GM23338 (cell line): ENCODE measurements around the gene ARMC5. TPM values are rescaled to one million over a fixed set of nuclear protein-coding genes. Genes with fewer than 3 reads are reported as not detected.

Source experiments
- ATAC-seq: fragments of 200-7000 bp; cut with Tn5 transposase; 3 replicates; pipeline ENCODE4 v1.9.1; 2020
- DNase-seq: peaks from one replicate; pipeline ENCODE4 v3.0.0-alpha.2; 2015; ENCODE audit warnings: low spot score
- H2AFZ ChIP-seq: fragments of 200-600 bp; sonication (generic); 2 replicates; pipeline ENCODE4 v1.8.0; 2016; ENCODE audit warnings: antibody characterized with exemption, mild to moderate bottlenecking, moderate library complexity
- H3F3A ChIP-seq: fragments of 200-600 bp; sonication (generic); replicated peaks from 2 replicates; pipeline ENCODE4 v1.8.0; 2017; ENCODE audit warnings: antibody characterized with exemption, mixed run types, low read depth
- H3K27ac ChIP-seq: fragments of 200-600 bp; sonication (generic); 2 replicates; pipeline ENCODE4 v1.6.1; 2016; ENCODE audit warnings: low read depth
- H3K27me3 ChIP-seq: fragments of 200-600 bp; sonication (generic); 2 replicates; pipeline ENCODE4 v1.8.0; 2016; ENCODE audit warnings: mild to moderate bottlenecking, mixed run types, moderate library complexity; ENCODE audit not compliant: insufficient read depth
- H3K36me3 ChIP-seq: fragments of 200-600 bp; sonication (generic); 2 replicates; pipeline ENCODE4 v1.8.0; 2016; ENCODE audit warnings: mild to moderate bottlenecking; ENCODE audit not compliant: insufficient read depth
- H3K4me1 ChIP-seq: fragments of 200-600 bp; sonication (generic); 2 replicates; pipeline ENCODE4 v1.8.0; 2016; ENCODE audit warnings: mild to moderate bottlenecking, moderate library complexity; ENCODE audit not compliant: insufficient read depth
- H3K4me2 ChIP-seq: fragments of 200-600 bp; sonication (generic); 2 replicates; pipeline ENCODE4 v1.7.1; 2017; ENCODE audit warnings: mixed run types
- H3K4me3 ChIP-seq: fragments of 200-600 bp; sonication (generic); 2 replicates; pipeline ENCODE4 v1.6.1; 2016; ENCODE audit warnings: mixed run types
- H3K79me2 ChIP-seq: fragments of 200-600 bp; sonication (generic); replicated peaks from 2 replicates; pipeline ENCODE4 v1.8.0; 2017; ENCODE audit warnings: mild to moderate bottlenecking; ENCODE audit not compliant: insufficient read depth
- H3K9me2 ChIP-seq: fragments of 200-600 bp; sonication (generic); 2 replicates; pipeline ENCODE4 v1.8.0; 2017; ENCODE audit not compliant: insufficient read depth
- H4K20me1 ChIP-seq: fragments of 200-600 bp; sonication (generic); replicated peaks from 2 replicates; pipeline ENCODE4 v1.8.0; 2017; ENCODE audit warnings: mild to moderate bottlenecking; ENCODE audit not compliant: insufficient read depth
- H3K27ac Mint-ChIP-seq: 2 replicates; pipeline ENCODE4 v1.8.0; 2020; ENCODE audit warnings: inconsistent platforms, mild to moderate bottlenecking, moderate library complexity, mixed read lengths
- H3K27me3 Mint-ChIP-seq: 3 replicates; pipeline ENCODE4 v1.8.0; 2022; ENCODE audit warnings: low read depth, mild to moderate bottlenecking, moderate library complexity, mixed read lengths, inconsistent platforms; ENCODE audit not compliant: insufficient read depth, poor library complexity
- H3K36me3 Mint-ChIP-seq: 3 replicates; pipeline ENCODE4 v1.8.0; 2021; ENCODE audit warnings: low read depth, mild to moderate bottlenecking, inconsistent platforms, moderate library complexity, mixed read lengths
- H3K4me1 Mint-ChIP-seq: 3 replicates; pipeline ENCODE4 v1.8.0; 2020; ENCODE audit warnings: mild to moderate bottlenecking, inconsistent platforms, mixed read lengths
- H3K4me3 Mint-ChIP-seq: 3 replicates; pipeline ENCODE4 v1.8.0; 2021; ENCODE audit warnings: moderate library complexity, mild to moderate bottlenecking, inconsistent platforms, mixed read lengths
- H3K9me3 Mint-ChIP-seq: 3 replicates; pipeline ENCODE4 v1.8.0; 2020; ENCODE audit warnings: moderate library complexity, mild to moderate bottlenecking, inconsistent platforms, mixed read lengths
- CREB1 ChIP-seq: fragments of 250-450 bp; sonication (Bioruptor Pico); IDR thresholded peaks from 2 replicates; pipeline ENCODE4 v1.5.0; 2020; ENCODE audit warnings: low read depth, mild to moderate bottlenecking, moderate library complexity
- EZH2 ChIP-seq: fragments of 200-600 bp; sonication (generic); IDR thresholded peaks from one replicate; pipeline ENCODE4 v1.8.0; 2017; ENCODE audit warnings: antibody characterized with exemption, mild to moderate bottlenecking, low read depth; ENCODE audit not compliant: unreplicated experiment
- EZH2phosphoT487 ChIP-seq: fragments of 200-600 bp; sonication (generic); IDR thresholded peaks from one replicate; pipeline ENCODE4 v1.8.1; 2018; ENCODE audit warnings: antibody characterized with exemption; ENCODE audit not compliant: unreplicated experiment
- JUNB ChIP-seq: IDR thresholded peaks from one replicate; pipeline ENCODE4 v1.6.1; 2016; ENCODE audit warnings: antibody characterized with exemption; ENCODE audit not compliant: unreplicated experiment
- NANOG ChIP-seq: IDR thresholded peaks from 2 replicates; pipeline ENCODE4 v1.6.1; 2016; ENCODE audit warnings: antibody characterized with exemption, borderline replicate concordance
- POLR2AphosphoS5 ChIP-seq: IDR thresholded peaks from 2 replicates; pipeline ENCODE4 v1.6.1; 2016; ENCODE audit warnings: antibody characterized with exemption, low read depth
- ZNF114 ChIP-seq: fragments of 250-450 bp; sonication (Bioruptor Pico); IDR thresholded peaks from 2 replicates; pipeline ENCODE4 v1.5.0; 2020; ENCODE audit warnings: mild to moderate bottlenecking, moderate library complexity
- ZNF331 ChIP-seq: fragments of 250-450 bp; sonication (Bioruptor Pico); IDR thresholded peaks from 2 replicates; pipeline ENCODE4 v1.5.0; 2020; ENCODE audit warnings: low read depth, mild to moderate bottlenecking, moderate library complexity
- polyA plus RNA-seq: library from polyadenylated mRNA; unstranded; fragments of >200 nt; fragmentation: Nextera tagmentation; extraction: Ambion mirVana; gene quantifications from 2 replicates; pipeline ENCODE4 v1.2.1, GENCODE V29; 2016
- total RNA-seq: library from RNA; depleted of rRNA; stranded (reverse); fragments of >200 nt; shearing (Covaris generic); gene quantifications from 2 replicates; pipeline ENCODE4 v1.2.3, GENCODE V29; 2014
- TF ChIP-seq, protein P1 (sequence below): fragments of 250-450 bp; sonication (Bioruptor Pico); IDR thresholded peaks from 2 replicates; pipeline ENCODE4 v1.5.0; 2020; ENCODE audit warnings: mild to moderate bottlenecking, moderate library complexity
- TF ChIP-seq, protein P2 (sequence below): IDR thresholded peaks from 2 replicates; pipeline ENCODE4 v1.6.1; 2016; ENCODE audit warnings: antibody characterized with exemption
- TF ChIP-seq, protein P3 (sequence below), 2 experiments: fragments of 200-600 bp in 1 of 2; sonication (generic) in 1 of 2; conservative IDR thresholded peaks; 2 replicates each; pipeline versions ENCODE4 v1.5.1 to v1.6.1; 2016 to 2017; ENCODE audit warnings: antibody characterized with exemption in 2 of 2, low read depth in 2 of 2, mild to moderate bottlenecking in 2 of 2, moderate library complexity in 1 of 2
- TF ChIP-seq, protein P4 (sequence below): IDR thresholded peaks from one replicate; pipeline ENCODE4 v1.6.1; 2018; ENCODE audit warnings: antibody characterized with exemption; ENCODE audit not compliant: unreplicated experiment

The ARMC5 gene
- total and polyA plus RNA-seq, 2 experiments from 2014 or later: 5.9 to 11.3 TPM

DNA sequence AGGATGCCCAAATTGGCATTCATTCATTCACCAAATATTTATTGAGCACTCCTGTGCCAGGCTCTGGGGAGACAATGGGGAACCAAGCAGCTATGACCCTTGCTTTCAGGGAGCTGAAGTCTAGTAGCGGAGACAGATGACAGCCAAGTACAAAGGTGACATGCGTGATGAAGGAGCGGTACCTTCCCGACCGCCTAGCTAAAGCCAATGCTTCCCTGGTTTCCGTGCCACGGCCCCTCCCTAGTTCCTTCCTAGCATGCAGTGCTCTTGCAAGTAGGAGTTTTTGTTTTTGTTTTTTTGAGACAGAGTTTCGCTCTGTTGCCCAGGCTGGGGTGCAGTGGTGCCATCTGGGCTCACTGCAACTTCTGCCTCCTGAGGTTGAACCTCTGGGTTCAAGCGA is 20.4 kb downstream of the ARMC5 start:
- Histone ChIP-seq H2AFZ (no peak overlapping the region), H3F3A (peaks cover 8% of the 10 kb centered on the region; the same call in 1 of the 2 replicates), H3K9me2 (no peaks in the 10 kb centered on the region), H3K27me3 (peaks cover 64% of the 10 kb centered on the region), H3K36me3 (no peaks in the 10 kb centered on the region), H4K20me1 (no peaks in the 10 kb centered on the region), H3K27ac (no peak overlapping the region), H3K4me3 (no peak overlapping the region), H3K4me2 (no peak overlapping the region), H3K79me2 (no peaks in the 10 kb centered on the region), H3K4me1 (no peaks in the 10 kb centered on the region; the same call in 1 of the 2 replicates)
- DNase-seq (no peak), ATAC-seq (no peak)
- Mint-ChIP-seq H3K9me3 (no peaks in the 10 kb centered on the region; the same call in 2 of the 3 replicates), H3K27me3 (peaks cover 52% of the 10 kb centered on the region), H3K36me3 (no peaks in the 10 kb centered on the region), H3K4me1 (peaks cover 16% of the 10 kb centered on the region; the same call in 2 of the 3 replicates), H3K27ac (no peak overlapping the region), H3K4me3 (no peak overlapping the region)
- TF ChIP-seq, protein P1, sequence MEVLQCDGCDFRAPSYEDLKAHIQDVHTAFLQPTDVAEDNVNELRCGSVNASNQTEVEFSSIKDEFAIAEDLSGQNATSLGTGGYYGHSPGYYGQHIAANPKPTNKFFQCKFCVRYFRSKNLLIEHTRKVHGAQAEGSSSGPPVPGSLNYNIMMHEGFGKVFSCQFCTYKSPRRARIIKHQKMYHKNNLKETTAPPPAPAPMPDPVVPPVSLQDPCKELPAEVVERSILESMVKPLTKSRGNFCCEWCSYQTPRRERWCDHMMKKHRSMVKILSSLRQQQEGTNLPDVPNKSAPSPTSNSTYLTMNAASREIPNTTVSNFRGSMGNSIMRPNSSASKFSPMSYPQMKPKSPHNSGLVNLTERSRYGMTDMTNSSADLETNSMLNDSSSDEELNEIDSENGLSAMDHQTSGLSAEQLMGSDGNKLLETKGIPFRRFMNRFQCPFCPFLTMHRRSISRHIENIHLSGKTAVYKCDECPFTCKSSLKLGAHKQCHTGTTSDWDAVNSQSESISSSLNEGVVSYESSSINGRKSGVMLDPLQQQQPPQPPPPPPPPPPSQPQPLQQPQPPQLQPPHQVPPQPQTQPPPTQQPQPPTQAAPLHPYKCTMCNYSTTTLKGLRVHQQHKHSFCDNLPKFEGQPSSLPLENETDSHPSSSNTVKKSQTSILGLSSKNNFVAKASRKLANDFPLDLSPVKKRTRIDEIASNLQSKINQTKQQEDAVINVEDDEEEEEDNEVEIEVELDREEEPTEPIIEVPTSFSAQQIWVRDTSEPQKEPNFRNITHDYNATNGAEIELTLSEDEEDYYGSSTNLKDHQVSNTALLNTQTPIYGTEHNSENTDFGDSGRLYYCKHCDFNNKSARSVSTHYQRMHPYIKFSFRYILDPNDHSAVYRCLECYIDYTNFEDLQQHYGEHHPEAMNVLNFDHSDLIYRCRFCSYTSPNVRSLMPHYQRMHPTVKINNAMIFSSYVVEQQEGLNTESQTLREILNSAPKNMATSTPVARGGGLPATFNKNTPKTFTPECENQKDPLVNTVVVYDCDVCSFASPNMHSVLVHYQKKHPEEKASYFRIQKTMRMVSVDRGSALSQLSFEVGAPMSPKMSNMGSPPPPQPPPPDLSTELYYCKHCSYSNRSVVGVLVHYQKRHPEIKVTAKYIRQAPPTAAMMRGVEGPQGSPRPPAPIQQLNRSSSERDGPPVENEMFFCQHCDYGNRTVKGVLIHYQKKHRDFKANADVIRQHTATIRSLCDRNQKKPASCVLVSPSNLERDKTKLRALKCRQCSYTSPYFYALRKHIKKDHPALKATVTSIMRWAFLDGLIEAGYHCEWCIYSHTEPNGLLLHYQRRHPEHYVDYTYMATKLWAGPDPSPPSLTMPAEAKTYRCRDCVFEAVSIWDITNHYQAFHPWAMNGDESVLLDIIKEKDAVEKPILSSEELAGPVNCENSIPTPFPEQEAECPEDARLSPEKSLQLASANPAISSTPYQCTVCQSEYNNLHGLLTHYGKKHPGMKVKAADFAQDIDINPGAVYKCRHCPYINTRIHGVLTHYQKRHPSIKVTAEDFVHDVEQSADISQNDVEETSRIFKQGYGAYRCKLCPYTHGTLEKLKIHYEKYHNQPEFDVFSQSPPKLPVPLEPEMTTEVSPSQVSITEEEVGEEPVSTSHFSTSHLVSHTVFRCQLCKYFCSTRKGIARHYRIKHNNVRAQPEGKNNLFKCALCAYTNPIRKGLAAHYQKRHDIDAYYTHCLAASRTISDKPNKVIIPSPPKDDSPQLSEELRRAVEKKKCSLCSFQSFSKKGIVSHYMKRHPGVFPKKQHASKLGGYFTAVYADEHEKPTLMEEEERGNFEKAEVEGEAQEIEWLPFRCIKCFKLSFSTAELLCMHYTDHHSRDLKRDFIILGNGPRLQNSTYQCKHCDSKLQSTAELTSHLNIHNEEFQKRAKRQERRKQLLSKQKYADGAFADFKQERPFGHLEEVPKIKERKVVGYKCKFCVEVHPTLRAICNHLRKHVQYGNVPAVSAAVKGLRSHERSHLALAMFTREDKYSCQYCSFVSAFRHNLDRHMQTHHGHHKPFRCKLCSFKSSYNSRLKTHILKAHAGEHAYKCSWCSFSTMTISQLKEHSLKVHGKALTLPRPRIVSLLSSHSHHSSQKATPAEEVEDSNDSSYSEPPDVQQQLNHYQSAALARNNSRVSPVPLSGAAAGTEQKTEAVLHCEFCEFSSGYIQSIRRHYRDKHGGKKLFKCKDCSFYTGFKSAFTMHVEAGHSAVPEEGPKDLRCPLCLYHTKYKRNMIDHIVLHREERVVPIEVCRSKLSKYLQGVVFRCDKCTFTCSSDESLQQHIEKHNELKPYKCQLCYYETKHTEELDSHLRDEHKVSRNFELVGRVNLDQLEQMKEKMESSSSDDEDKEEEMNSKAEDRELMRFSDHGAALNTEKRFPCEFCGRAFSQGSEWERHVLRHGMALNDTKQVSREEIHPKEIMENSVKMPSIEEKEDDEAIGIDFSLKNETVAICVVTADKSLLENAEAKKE (CRISPR knock-in tag): no peak
- TF ChIP-seq POLR2AphosphoS5 (no peak), JUNB (no peak), ZNF114 (CRISPR knock-in tag) (no peak), EZH2 (no peak), NANOG (no peak), CREB1 (CRISPR knock-in tag) (no peak), EZH2phosphoT487 (no peak), ZNF331 (CRISPR knock-in tag) (no peak)
- TF ChIP-seq, protein P2, sequence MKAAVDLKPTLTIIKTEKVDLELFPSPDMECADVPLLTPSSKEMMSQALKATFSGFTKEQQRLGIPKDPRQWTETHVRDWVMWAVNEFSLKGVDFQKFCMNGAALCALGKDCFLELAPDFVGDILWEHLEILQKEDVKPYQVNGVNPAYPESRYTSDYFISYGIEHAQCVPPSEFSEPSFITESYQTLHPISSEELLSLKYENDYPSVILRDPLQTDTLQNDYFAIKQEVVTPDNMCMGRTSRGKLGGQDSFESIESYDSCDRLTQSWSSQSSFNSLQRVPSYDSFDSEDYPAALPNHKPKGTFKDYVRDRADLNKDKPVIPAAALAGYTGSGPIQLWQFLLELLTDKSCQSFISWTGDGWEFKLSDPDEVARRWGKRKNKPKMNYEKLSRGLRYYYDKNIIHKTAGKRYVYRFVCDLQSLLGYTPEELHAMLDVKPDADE: no peak
- TF ChIP-seq, protein P3, sequence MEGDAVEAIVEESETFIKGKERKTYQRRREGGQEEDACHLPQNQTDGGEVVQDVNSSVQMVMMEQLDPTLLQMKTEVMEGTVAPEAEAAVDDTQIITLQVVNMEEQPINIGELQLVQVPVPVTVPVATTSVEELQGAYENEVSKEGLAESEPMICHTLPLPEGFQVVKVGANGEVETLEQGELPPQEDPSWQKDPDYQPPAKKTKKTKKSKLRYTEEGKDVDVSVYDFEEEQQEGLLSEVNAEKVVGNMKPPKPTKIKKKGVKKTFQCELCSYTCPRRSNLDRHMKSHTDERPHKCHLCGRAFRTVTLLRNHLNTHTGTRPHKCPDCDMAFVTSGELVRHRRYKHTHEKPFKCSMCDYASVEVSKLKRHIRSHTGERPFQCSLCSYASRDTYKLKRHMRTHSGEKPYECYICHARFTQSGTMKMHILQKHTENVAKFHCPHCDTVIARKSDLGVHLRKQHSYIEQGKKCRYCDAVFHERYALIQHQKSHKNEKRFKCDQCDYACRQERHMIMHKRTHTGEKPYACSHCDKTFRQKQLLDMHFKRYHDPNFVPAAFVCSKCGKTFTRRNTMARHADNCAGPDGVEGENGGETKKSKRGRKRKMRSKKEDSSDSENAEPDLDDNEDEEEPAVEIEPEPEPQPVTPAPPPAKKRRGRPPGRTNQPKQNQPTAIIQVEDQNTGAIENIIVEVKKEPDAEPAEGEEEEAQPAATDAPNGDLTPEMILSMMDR (conservative IDR thresholded peaks at IDR 0.05; ENCODE audit: low read depth in 2 of 2): no peak
- TF ChIP-seq, protein P4, sequence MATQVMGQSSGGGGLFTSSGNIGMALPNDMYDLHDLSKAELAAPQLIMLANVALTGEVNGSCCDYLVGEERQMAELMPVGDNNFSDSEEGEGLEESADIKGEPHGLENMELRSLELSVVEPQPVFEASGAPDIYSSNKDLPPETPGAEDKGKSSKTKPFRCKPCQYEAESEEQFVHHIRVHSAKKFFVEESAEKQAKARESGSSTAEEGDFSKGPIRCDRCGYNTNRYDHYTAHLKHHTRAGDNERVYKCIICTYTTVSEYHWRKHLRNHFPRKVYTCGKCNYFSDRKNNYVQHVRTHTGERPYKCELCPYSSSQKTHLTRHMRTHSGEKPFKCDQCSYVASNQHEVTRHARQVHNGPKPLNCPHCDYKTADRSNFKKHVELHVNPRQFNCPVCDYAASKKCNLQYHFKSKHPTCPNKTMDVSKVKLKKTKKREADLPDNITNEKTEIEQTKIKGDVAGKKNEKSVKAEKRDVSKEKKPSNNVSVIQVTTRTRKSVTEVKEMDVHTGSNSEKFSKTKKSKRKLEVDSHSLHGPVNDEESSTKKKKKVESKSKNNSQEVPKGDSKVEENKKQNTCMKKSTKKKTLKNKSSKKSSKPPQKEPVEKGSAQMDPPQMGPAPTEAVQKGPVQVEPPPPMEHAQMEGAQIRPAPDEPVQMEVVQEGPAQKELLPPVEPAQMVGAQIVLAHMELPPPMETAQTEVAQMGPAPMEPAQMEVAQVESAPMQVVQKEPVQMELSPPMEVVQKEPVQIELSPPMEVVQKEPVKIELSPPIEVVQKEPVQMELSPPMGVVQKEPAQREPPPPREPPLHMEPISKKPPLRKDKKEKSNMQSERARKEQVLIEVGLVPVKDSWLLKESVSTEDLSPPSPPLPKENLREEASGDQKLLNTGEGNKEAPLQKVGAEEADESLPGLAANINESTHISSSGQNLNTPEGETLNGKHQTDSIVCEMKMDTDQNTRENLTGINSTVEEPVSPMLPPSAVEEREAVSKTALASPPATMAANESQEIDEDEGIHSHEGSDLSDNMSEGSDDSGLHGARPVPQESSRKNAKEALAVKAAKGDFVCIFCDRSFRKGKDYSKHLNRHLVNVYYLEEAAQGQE: no peak
